Measurements from ENCODE around the gene ZBTB18. TPM values are rescaled to one million over a fixed set of nuclear protein-coding genes. Genes with fewer than 3 reads are reported as not detected.
A peak's percentile ranks its signal among the peaks of the same experiment; 100 is the strongest.

The ZBTB18 gene
- total and polyA plus RNA-seq, 7 donors: 7.4 to 19.7 (median 15.3) TPM

- 96% methylated on average over 27 of the region's 27 CpGs for WGBS, 2 donors
- intact Hi-C loops (cut with DNase I): loop anchor here (5.0 kb wide), 1 partner anchor 798 kb away; the partner anchor contains the start of genes CEP170 and SDCCAG8
These were observed 3.8 kb downstream of the ZBTB18 start for GRCh38 chr1:244054924-244055263.

GRCh38 chr1:244056577-244056976 is 5.5 kb downstream of the ZBTB18 start:
- 73 to 78% methylated on average over 6 of the region's 6 CpGs for WGBS, 2 donors
- peaks cover 0 to 24% (median 12%) of the 10 kb centered on the region in 4 donors for H3K4me1 ChIP-seq

More at GRCh38 chr1:244054924-244055263, 3.8 kb downstream of the ZBTB18 start:
- Histone ChIP-seq H3K4me3 (no peak overlapping the region), H3K9me3 (no peaks in the 10 kb centered on the region), H3K27me3 (no peaks in the 10 kb centered on the region), H3K4me1 (peaks cover 0 to 39% (median 28%) of the 10 kb centered on the region in 4 donors), H3K36me3 (peaks cover 0 to 23% (median 8%) of the 10 kb centered on the region in 4 donors), H3K27ac (no peak overlapping the region)
- no peak for TF ChIP-seq CTCF (IDR thresholded peaks at IDR 0.05)
- no peak for TF ChIP-seq POLR2AphosphoS5 (IDR thresholded peaks at IDR 0.05)
- TF ChIP-seq EP300 (IDR thresholded peaks at IDR 0.05): no peak
- no peak for TF ChIP-seq POLR2A (IDR thresholded peaks at IDR 0.05)
- DNase-seq: no peak

GRCh38 chr1:244057474-244058385 is 6.6 kb downstream of the ZBTB18 start:
- TF ChIP-seq CTCF (IDR thresholded peaks at IDR 0.05): no peak
- no peak for TF ChIP-seq EP300 (IDR thresholded peaks at IDR 0.05)
- no peak for TF ChIP-seq POLR2AphosphoS5 (IDR thresholded peaks at IDR 0.05)
- no peak for TF ChIP-seq POLR2A (IDR thresholded peaks at IDR 0.05)
- 94% methylated on average over 12 of the region's 12 CpGs for WGBS, 2 donors
- intact Hi-C loops (cut with DNase I): no loop called here
- Histone ChIP-seq H3K27me3 (no peaks in the 10 kb centered on the region), H3K36me3 (peaks cover 0 to 23% (median 8%) of the 10 kb centered on the region in 4 donors), H3K4me3 (no peak overlapping the region), H3K9me3 (no peaks in the 10 kb centered on the region), H3K27ac (peak overlapping the region in 1 of 4 donors; percentile 6), H3K4me1 (peaks cover 0 to 13% (median 2%) of the 10 kb centered on the region in 4 donors)
- no peak for DNase-seq

More at GRCh38 chr1:244056577-244056976, 5.5 kb downstream of the ZBTB18 start:
- no peaks in the 10 kb centered on the region for H3K9me3 ChIP-seq
- no peak for DNase-seq
- TF ChIP-seq POLR2AphosphoS5 (IDR thresholded peaks at IDR 0.05) (no peak), EP300 (IDR thresholded peaks at IDR 0.05) (no peak), POLR2A (IDR thresholded peaks at IDR 0.05) (no peak), CTCF (IDR thresholded peaks at IDR 0.05) (no peak)
- peaks cover 0 to 23% (median 8%) of the 10 kb centered on the region in 4 donors for H3K36me3 ChIP-seq
- H3K27me3 ChIP-seq: no peaks in the 10 kb centered on the region
- no peak overlapping the region for H3K4me3 ChIP-seq
- peak overlapping the region in 1 of 4 donors; percentile 6 for H3K27ac ChIP-seq
- intact Hi-C loops (cut with DNase I): no loop called here

GRCh38 chr1:244060117-244060516 is 9.0 kb downstream of the ZBTB18 start:
- TF ChIP-seq POLR2AphosphoS5 (IDR thresholded peaks at IDR 0.05): no peak
- no peak for TF ChIP-seq POLR2A (IDR thresholded peaks at IDR 0.05)
- TF ChIP-seq CTCF (IDR thresholded peaks at IDR 0.05): no peak
- no peak for DNase-seq
- Histone ChIP-seq H3K36me3 (peaks cover 0 to 7% (median under 1%) of the 10 kb centered on the region in 4 donors), H3K4me3 (no peak overlapping the region), H3K27me3 (no peaks in the 10 kb centered on the region), H3K4me1 (peaks cover 0 to 4% (median 1%) of the 10 kb centered on the region in 4 donors), H3K27ac (no peak overlapping the region), H3K9me3 (no peaks in the 10 kb centered on the region)
- WGBS, 2 donors: 88 to 93% methylated on average over 1 of the region's 1 CpG
- intact Hi-C loops (cut with DNase I): no loop called here

Data from sigmoid colon (tissue), 7 donors.